Stimulated activated CD8-positive, alpha-beta memory T cell treated with anti-CD3 and anti-CD28 coated beads, Interleukin-7, amount 100 ng/mL, for 24 hours (primary cell): Measurements from ENCODE around the gene CTSO.
"Not testable (repeated sequence)": the region's sequence is repeated elsewhere in the genome, so short reads cannot be mapped to it uniquely, and the experiment has no call there.

Experiments
- DNase-seq: peaks from one replicate; pipeline ENCODE4 v3.0.0-alpha.2; 2020; ENCODE audit warnings: low read depth

CTSO gene

GRCh38 chr4:155907556-155907955, 46.1 kb downstream of the CTSO start:
- DNase-seq: no peak

GRCh38 chr4:155906554-155907247, 47.0 kb downstream of the CTSO start:
- DNase-seq: no peak

GRCh38 chr4:155904331-155904730, 49.3 kb downstream of the CTSO start:
- DNase-seq: no peak

GRCh38 chr4:155903453-155903852, 50.2 kb downstream of the CTSO start, which contains the start of gene TDO2:
Gene TDO2, plus strand, starts transcription at chr4:155903696. Its CDS starts 63 bp downstream, at chr4:155903759.
- no peak for DNase-seq

- DNase-seq: no peak
Measured at GRCh38 chr4:155901013-155901412, 52.7 kb downstream of the CTSO start.

GRCh38 chr4:155900381-155900780, 53.3 kb downstream of the CTSO start:
- no peak for DNase-seq

- no peak for DNase-seq
Measured at GRCh38 chr4:155899891-155900290, 53.8 kb downstream of the CTSO start.

GRCh38 chr4:155898371-155898770, 55.3 kb downstream of the CTSO start:
- DNase-seq: not testable (repeated sequence)

GRCh38 chr4:155891058-155891457, 62.6 kb downstream of the CTSO start:
- DNase-seq: no peak

GRCh38 chr4:155889946-155890345, 63.7 kb downstream of the CTSO start:
- DNase-seq: no peak

GRCh38 chr4:155889031-155889793, 64.5 kb downstream of the CTSO start:
- DNase-seq: no peak

GRCh38 chr4:155887847-155888570, 65.7 kb downstream of the CTSO start:
- no peak for DNase-seq

- no peak for DNase-seq
Measured at GRCh38 chr4:155887045-155887444, 66.6 kb downstream of the CTSO start.

- no peak for DNase-seq
Measured at GRCh38 chr4:155885666-155886065, 68.0 kb downstream of the CTSO start.

GRCh38 chr4:155883895-155884294, 69.8 kb downstream of the CTSO start:
- DNase-seq: no peak

- no peak for DNase-seq
Measured at GRCh38 chr4:155881555-155881954, 72.1 kb downstream of the CTSO start.

GRCh38 chr4:155879767-155880166, 73.9 kb downstream of the CTSO start:
- DNase-seq: no peak

- no peak for DNase-seq
Measured at GRCh38 chr4:155878611-155879010, 75.1 kb downstream of the CTSO start.

GRCh38 chr4:155877971-155878370, 75.7 kb downstream of the CTSO start:
- no peak for DNase-seq

GRCh38 chr4:155875878-155876277, 77.8 kb downstream of the CTSO start:
- no peak for DNase-seq
